ENCODE results near the gene FNDC3B.

Gene FNDC3B

GRCh38 chr3:172143739-172144497 lies 104.5 kb downstream of the FNDC3B start:
- H3K27ac ChIP-seq (ENCODE audit: low read length), result no peak overlapping the region
- H2AFZ ChIP-seq (ENCODE audit: low read depth, low read length), result no peak overlapping the region
- peaks cover 43% of the 10 kb centered on the region for H3K27me3 ChIP-seq (ENCODE audit: low read depth, low read length)
- no peak overlapping the region for H3K9ac ChIP-seq (ENCODE audit: low read length)
- H4K20me1 ChIP-seq (ENCODE audit: insufficient read depth, low read length), result peaks cover 86% of the 10 kb centered on the region
- no peaks in the 10 kb centered on the region for H3K9me3 ChIP-seq (ENCODE audit: insufficient read depth, low read length)
- no peak overlapping the region for H3K4me2 ChIP-seq (ENCODE audit: low read length)
- no peaks in the 10 kb centered on the region for H3K36me3 ChIP-seq (replicated peaks; ENCODE audit: low read depth, low read length)
- H3K4me1 ChIP-seq (ENCODE audit: low read length), result peaks cover 50% of the 10 kb centered on the region
- TF ChIP-seq EZH2phosphoT487 (IDR thresholded peaks at IDR 0.05; ENCODE audit: low read depth) (no peak), CTCF (IDR thresholded peaks at IDR 0.05; ENCODE audit: low read depth, low read length) (no peak)
- H3K4me3 ChIP-seq (ENCODE audit: low read length), result no peak overlapping the region
- H3K79me2 ChIP-seq (ENCODE audit: low read length), result no peaks in the 10 kb centered on the region

GRCh38 chr3:172144601-172145000 lies 105.2 kb downstream of the FNDC3B start:
- no peak for TF ChIP-seq CTCF (IDR thresholded peaks at IDR 0.05; ENCODE audit: low read depth, low read length)
- TF ChIP-seq EZH2phosphoT487 (IDR thresholded peaks at IDR 0.05; ENCODE audit: low read depth), result no peak
- Histone ChIP-seq H3K79me2 (ENCODE audit: low read length) (no peaks in the 10 kb centered on the region), H3K36me3 (replicated peaks; ENCODE audit: low read depth, low read length) (no peaks in the 10 kb centered on the region), H3K4me1 (ENCODE audit: low read length) (peaks cover 51% of the 10 kb centered on the region), H2AFZ (ENCODE audit: low read depth, low read length) (no peak overlapping the region), H3K4me3 (ENCODE audit: low read length) (no peak overlapping the region), H3K27me3 (ENCODE audit: low read depth, low read length) (peaks cover 43% of the 10 kb centered on the region), H3K4me2 (ENCODE audit: low read length) (0 out of 2 replicates have a peak overlapping the region, but pooled peaks have one; percentile 55), H4K20me1 (ENCODE audit: insufficient read depth, low read length) (peaks cover 85% of the 10 kb centered on the region), H3K9me3 (ENCODE audit: insufficient read depth, low read length) (no peaks in the 10 kb centered on the region), H3K27ac (ENCODE audit: low read length) (no peak overlapping the region), H3K9ac (ENCODE audit: low read length) (no peak overlapping the region)

- TF ChIP-seq EZH2phosphoT487 (IDR thresholded peaks at IDR 0.05; ENCODE audit: low read depth), result no peak
- no peak for TF ChIP-seq CTCF (IDR thresholded peaks at IDR 0.05; ENCODE audit: low read depth, low read length)
Observed at GRCh38 chr3:172145031-172145686, 105.8 kb downstream of the FNDC3B start.

GRCh38 chr3:172146349-172146748 lies 107.0 kb downstream of the FNDC3B start:
- Histone ChIP-seq H4K20me1 (ENCODE audit: insufficient read depth, low read length) (peaks cover 73% of the 10 kb centered on the region), H3K4me2 (ENCODE audit: low read length) (no peak overlapping the region), H3K27me3 (ENCODE audit: low read depth, low read length) (peaks cover 27% of the 10 kb centered on the region), H3K9ac (ENCODE audit: low read length) (no peak overlapping the region), H3K9me3 (ENCODE audit: insufficient read depth, low read length) (no peaks in the 10 kb centered on the region), H3K27ac (ENCODE audit: low read length) (no peak overlapping the region), H2AFZ (ENCODE audit: low read depth, low read length) (no peak overlapping the region), H3K36me3 (replicated peaks; ENCODE audit: low read depth, low read length) (no peaks in the 10 kb centered on the region), H3K4me3 (ENCODE audit: low read length) (no peak overlapping the region), H3K4me1 (ENCODE audit: low read length) (peaks cover 52% of the 10 kb centered on the region), H3K79me2 (ENCODE audit: low read length) (no peaks in the 10 kb centered on the region)
- TF ChIP-seq CTCF (IDR thresholded peaks at IDR 0.05; ENCODE audit: low read depth, low read length) (no peak), EZH2phosphoT487 (IDR thresholded peaks at IDR 0.05; ENCODE audit: low read depth) (no peak)

More at GRCh38 chr3:172145031-172145686, 105.8 kb downstream of the FNDC3B start:
- no peak overlapping the region for H3K4me3 ChIP-seq (ENCODE audit: low read length)
- peak overlapping the region; percentile 55 for H3K4me2 ChIP-seq (ENCODE audit: low read length)
- H3K27ac ChIP-seq (ENCODE audit: low read length), result no peak overlapping the region
- H2AFZ ChIP-seq (ENCODE audit: low read depth, low read length), result no peak overlapping the region
- H3K9ac ChIP-seq (ENCODE audit: low read length), result no peak overlapping the region
- H3K27me3 ChIP-seq (ENCODE audit: low read depth, low read length), result peaks cover 38% of the 10 kb centered on the region
- H4K20me1 ChIP-seq (ENCODE audit: insufficient read depth, low read length), result peaks cover 79% of the 10 kb centered on the region
- no peaks in the 10 kb centered on the region for H3K9me3 ChIP-seq (ENCODE audit: insufficient read depth, low read length)
- no peaks in the 10 kb centered on the region for H3K36me3 ChIP-seq (replicated peaks; ENCODE audit: low read depth, low read length)
- peaks cover 52% of the 10 kb centered on the region for H3K4me1 ChIP-seq (ENCODE audit: low read length)
- no peaks in the 10 kb centered on the region for H3K79me2 ChIP-seq (ENCODE audit: low read length)

Measured in OCI-LY3 (cell line).